Omental fat pad (tissue), 4 donors: ENCODE measurements around the gene RAB11A. TPM values are rescaled to one million over a fixed set of nuclear protein-coding genes. Genes with fewer than 3 reads are reported as not detected.

Source experiments
- ATAC-seq: fragments of 150-250 bp; one replicate; pipeline ENCODE4 v1.9.1; 2016; ENCODE audit warnings: mild to moderate bottlenecking, moderate library complexity; ENCODE audit not compliant: low FRiP score
- DNase-seq: peaks from one replicate; pipeline ENCODE4 v3.0.0-alpha.2; 2019; ENCODE audit warnings: low spot score
- total RNA-seq, 4 donors: library from RNA; depleted of rRNA; stranded (reverse); fragments of >200 nt; gene quantifications; one replicate each; pipeline ENCODE4 v1.1.0, GENCODE V29; 2016
- TF ChIP-seq, protein P1 (sequence below), 3 donors: fragments of 450-650 bp; IDR thresholded peaks; one replicate each; pipeline ENCODE4 v1.5.1; 2016 to 2017; ENCODE audit warnings: antibody characterized with exemption in 3 of 3, mild to moderate bottlenecking in 3 of 3, moderate library complexity in 2 of 3

RAB11A gene
- total RNA-seq, 4 donors from 2014 or later = 142 to 191 (median 158) TPM

- TF ChIP-seq, protein P1, sequence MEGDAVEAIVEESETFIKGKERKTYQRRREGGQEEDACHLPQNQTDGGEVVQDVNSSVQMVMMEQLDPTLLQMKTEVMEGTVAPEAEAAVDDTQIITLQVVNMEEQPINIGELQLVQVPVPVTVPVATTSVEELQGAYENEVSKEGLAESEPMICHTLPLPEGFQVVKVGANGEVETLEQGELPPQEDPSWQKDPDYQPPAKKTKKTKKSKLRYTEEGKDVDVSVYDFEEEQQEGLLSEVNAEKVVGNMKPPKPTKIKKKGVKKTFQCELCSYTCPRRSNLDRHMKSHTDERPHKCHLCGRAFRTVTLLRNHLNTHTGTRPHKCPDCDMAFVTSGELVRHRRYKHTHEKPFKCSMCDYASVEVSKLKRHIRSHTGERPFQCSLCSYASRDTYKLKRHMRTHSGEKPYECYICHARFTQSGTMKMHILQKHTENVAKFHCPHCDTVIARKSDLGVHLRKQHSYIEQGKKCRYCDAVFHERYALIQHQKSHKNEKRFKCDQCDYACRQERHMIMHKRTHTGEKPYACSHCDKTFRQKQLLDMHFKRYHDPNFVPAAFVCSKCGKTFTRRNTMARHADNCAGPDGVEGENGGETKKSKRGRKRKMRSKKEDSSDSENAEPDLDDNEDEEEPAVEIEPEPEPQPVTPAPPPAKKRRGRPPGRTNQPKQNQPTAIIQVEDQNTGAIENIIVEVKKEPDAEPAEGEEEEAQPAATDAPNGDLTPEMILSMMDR (IDR thresholded peaks at IDR 0.05) = no peak
- no peak for ATAC-seq
- DNase-seq = no peak
Observed at GRCh38 chr15:65910341-65910740, 41.0 kb downstream of the RAB11A start.

- no peak for DNase-seq
- no peak for ATAC-seq
- TF ChIP-seq, protein P1 (IDR thresholded peaks at IDR 0.05) = no peak
Observed at GRCh38 chr15:65912235-65912634, 42.9 kb downstream of the RAB11A start.

- TF ChIP-seq, protein P1 (IDR thresholded peaks at IDR 0.05) = no peak
- ATAC-seq = no peak
- no peak for DNase-seq
Observed at GRCh38 chr15:65913631-65914199, 44.4 kb downstream of the RAB11A start.

GRCh38 chr15:65914386-65914785 lies 45.1 kb downstream of the RAB11A start:
- TF ChIP-seq, protein P1 (IDR thresholded peaks at IDR 0.05) = no peak
- DNase-seq = no peak

GRCh38 chr15:65914981-65915925 lies 46.0 kb downstream of the RAB11A start:
- ATAC-seq = no peak
- no peak for DNase-seq
- TF ChIP-seq, protein P1 (IDR thresholded peaks at IDR 0.05) = no peak

More at GRCh38 chr15:65914386-65914785, 45.1 kb downstream of the RAB11A start:
- ATAC-seq = no peak

- DNase-seq (no peak), ATAC-seq (no peak)
- TF ChIP-seq, protein P1 (IDR thresholded peaks at IDR 0.05) = no peak
Observed at GRCh38 chr15:65916041-65916663, 46.9 kb downstream of the RAB11A start.
